ENCODE results near the gene LCP2.

DNA sequence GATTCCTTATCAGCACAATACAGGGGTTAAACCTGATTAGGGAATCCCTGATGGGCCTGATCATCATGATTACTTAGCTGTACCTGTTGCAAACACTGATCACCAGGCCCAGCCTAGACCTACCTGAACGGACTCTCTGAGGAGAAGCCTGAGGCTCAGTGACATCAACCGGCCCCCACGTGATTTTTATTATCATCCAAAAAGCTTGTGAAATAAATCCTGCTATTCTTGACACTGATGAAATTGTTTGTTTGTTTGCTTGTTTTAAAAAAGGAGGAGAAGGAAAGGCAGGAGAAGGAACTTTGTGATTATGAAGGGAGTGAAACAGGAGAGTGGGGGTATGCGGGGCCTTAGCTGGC is 18.1 kb downstream of the LCP2 start:
- TF ChIP-seq, protein P1, sequence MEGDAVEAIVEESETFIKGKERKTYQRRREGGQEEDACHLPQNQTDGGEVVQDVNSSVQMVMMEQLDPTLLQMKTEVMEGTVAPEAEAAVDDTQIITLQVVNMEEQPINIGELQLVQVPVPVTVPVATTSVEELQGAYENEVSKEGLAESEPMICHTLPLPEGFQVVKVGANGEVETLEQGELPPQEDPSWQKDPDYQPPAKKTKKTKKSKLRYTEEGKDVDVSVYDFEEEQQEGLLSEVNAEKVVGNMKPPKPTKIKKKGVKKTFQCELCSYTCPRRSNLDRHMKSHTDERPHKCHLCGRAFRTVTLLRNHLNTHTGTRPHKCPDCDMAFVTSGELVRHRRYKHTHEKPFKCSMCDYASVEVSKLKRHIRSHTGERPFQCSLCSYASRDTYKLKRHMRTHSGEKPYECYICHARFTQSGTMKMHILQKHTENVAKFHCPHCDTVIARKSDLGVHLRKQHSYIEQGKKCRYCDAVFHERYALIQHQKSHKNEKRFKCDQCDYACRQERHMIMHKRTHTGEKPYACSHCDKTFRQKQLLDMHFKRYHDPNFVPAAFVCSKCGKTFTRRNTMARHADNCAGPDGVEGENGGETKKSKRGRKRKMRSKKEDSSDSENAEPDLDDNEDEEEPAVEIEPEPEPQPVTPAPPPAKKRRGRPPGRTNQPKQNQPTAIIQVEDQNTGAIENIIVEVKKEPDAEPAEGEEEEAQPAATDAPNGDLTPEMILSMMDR (IDR thresholded peaks at IDR 0.05): no peak
- TF ChIP-seq EP300 (IDR thresholded peaks at IDR 0.05) (no peak), HDAC2 (IDR thresholded peaks at IDR 0.05) (no peak), JUN (IDR thresholded peaks at IDR 0.05) (no peak), MAZ (IDR thresholded peaks at IDR 0.05; ENCODE audit: borderline replicate concordance, low read depth, low read length) (no peak), ZC3H11A (IDR thresholded peaks at IDR 0.05) (no peak), HOXA7 (CRISPR knock-in tag; IDR thresholded peaks at IDR 0.05) (no peak), ZFP36 (IDR thresholded peaks at IDR 0.05; ENCODE audit: borderline replicate concordance, partially characterized antibody) (no peak), NPAS2 (CRISPR knock-in tag; IDR thresholded peaks at IDR 0.05; ENCODE audit: borderline replicate concordance) (no peak), ESRRA (IDR thresholded peaks at IDR 0.05; ENCODE audit: borderline replicate concordance, low read length) (no peak), POLR2A (IDR thresholded peaks at IDR 0.05; ENCODE audit: low read length) (no peak)
- TF ChIP-seq, protein P2, sequence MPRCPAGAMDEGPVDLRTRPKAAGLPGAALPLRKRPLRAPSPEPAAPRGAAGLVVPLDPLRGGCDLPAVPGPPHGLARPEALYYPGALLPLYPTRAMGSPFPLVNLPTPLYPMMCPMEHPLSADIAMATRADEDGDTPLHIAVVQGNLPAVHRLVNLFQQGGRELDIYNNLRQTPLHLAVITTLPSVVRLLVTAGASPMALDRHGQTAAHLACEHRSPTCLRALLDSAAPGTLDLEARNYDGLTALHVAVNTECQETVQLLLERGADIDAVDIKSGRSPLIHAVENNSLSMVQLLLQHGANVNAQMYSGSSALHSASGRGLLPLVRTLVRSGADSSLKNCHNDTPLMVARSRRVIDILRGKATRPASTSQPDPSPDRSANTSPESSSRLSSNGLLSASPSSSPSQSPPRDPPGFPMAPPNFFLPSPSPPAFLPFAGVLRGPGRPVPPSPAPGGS (IDR thresholded peaks at IDR 0.05): no peak

All from A549 (cell line).